RPMI8226 (cell line): ENCODE data around the gene BCL2L13.
A peak's percentile ranks its signal among the peaks of the same experiment; 100 is the strongest.
"Not testable (repeated sequence)": the region's sequence is repeated elsewhere in the genome, so short reads cannot be mapped to it uniquely, and the experiment has no call there.

Experiments
- DNase-seq: peaks from one replicate; pipeline ENCODE4 v3.0.0-alpha.2; 2015

BCL2L13 gene

DNA sequence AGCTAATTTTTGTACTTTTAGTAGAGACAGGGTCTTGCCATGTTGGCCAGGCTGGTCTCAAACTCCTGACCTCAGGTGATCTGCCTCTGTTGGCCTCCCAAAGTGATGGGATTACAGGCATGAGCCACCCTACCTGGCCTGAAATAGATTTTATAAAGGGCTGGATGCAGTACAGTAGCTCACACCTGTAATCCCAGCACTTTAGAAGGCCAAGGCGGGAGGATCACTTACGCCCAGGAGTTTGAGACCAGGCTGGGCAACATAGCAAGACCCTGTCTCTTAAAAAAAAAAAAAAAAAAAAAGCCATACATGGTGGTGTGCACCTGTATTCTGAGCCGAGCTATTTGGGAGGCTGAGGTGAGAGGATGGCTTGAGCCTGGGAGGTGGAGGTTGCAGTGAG is 59.7 kb downstream of the BCL2L13 start:
- DNase-seq: not testable (repeated sequence)

DNA sequence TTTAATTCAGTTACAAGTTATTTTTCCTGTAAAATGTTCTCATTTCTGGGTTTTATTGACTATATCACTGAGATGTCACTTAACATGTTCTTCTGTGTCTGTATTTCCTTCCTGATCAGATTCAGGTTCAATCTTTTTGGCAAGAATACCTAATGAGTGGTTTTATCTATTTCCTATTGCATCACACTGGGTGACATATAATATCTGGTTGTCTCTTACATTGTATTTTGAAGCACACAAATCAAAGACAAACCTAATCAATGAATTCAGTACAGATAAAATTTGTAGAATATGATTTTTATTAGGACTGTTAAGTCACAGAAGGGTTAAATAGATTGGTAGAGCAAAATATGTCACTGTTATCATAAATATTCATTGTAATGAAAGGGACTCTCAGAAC is 60.4 kb downstream of the BCL2L13 start:
- DNase-seq: no peak

DNA sequence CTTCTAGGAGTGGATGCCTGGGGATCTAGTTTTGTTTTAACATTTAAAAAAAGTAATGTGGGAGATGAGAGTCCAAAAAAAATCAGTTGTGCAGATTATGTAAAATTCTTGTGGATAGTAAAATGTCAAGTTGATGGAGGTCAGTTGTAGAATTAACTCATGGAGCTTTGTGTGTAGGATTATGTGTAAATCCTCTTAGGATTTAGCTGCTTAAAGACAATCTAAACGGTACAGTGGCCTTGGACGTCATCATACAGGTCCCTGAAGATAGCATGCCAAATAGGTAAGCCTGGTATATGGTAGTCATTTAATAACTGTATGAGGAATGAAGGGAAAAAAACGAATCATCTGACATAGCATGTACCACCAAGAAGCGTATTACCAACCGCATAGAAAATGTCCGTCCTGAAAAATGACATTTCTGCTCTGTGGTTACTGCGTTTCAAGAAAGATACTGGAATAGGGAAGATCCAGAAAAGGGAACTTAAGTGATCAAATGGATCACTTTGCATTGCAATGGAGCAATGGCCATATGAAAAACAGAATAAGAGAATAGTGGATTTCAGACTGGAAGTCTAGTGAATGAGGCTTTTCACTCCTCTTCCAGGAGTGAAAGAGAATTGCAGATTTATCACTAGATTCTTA is 61.3 kb downstream of the BCL2L13 start:
- no peak for DNase-seq

DNA sequence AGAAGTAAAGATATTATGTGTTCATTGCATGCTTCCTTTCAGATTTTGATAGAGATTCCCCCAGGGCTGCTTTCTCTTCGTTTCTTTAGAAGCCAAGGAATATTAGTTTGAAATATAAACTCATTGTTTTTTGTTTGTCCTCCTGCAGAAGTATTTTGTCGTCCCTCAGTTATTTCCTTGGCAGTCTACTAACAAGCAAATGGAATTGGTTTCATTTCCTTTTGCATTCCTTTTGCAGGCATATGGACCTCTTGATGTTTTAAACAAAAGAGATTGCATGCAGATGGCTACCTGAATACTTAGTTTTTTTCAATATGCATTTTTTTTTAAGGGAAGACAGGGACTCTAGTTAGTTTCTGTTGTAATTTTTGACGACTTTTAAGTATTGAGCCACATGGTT is 62.2 kb downstream of the BCL2L13 start:
- no peak for DNase-seq

DNA sequence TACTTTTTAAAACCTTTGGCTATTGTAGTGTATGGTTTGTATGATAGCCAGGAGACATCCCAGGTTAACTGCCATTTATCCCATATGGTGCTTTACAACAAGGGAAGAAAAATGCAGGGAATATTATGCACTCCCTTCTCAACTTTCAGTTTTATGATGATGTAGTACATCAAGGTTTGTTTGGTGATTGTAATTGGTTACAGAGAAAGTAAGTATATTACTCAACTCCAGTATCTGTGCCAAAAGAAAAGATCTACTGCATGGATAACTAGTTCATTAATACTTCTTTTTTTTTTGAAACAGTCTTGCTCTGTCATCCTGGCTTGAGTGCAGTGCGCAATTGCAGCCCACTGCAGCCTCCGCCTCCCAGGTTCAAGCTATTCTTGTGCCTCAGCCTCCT is 65.3 kb downstream of the BCL2L13 start:
- no peak for DNase-seq

DNA sequence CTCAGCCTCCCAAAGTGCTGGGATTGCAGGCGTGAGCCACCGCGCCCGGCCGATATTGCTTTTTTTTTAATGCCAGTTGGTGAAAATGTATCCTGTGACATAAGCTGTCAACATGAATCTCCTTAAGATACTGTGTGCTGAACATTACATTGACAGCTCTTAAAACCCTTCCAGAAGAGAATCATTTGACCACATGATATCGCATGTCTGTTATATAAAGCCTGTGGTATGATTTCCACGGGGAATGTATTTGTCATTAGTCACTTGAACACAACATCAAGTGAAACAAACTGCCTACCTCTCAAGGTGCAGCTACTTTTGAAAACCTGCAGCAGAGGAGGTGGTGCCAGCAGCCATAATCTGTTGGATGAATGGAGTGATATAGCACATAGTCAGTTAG is 67.0 kb downstream of the BCL2L13 start:
- no peak for DNase-seq

DNA sequence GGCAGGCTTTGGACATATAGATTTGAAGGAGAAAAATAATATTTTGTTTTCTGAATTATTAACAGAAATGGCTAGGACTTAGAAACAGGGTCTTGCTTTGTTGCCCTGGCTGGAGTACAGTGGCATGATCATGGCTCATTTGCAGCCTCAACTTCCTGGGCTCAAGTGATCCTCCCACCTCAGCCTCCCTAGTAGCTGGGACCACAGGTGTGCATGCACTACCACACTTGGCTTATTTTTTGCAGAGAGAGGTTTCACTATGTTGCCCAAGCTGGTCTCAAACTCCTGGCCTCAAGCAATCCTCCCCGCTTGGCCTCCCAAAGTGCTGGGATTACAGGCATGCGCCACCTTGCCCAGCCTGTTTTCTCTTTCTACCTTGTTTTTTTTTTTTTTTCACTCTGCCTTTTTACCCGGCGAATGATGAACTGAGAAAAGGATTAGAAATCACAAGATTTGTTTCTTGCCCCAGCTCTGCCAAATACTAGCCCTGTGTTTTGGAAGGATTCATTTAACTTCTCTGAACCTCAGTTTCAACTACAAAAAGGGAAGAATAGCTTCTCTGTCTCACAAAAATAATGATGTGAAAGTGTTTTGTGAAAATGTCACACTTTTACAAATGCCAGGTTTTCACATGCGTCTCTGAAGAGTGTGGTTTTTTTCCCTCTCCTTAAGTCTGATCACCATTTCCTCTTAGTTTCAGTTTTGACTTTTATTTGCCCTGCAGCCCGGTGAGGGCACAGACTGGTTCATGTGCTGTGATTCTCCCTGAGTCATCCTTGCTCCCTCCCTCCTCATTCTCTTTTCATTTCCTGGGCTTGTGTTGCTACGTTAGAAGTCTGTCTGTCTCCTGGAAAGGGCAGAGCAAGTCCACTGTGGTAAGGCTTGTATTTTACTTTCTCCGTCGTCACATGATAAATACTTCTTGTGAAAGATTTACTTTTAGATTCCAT is 67.7 kb downstream of the BCL2L13 start:
- DNase-seq: peak; percentile 60

DNA sequence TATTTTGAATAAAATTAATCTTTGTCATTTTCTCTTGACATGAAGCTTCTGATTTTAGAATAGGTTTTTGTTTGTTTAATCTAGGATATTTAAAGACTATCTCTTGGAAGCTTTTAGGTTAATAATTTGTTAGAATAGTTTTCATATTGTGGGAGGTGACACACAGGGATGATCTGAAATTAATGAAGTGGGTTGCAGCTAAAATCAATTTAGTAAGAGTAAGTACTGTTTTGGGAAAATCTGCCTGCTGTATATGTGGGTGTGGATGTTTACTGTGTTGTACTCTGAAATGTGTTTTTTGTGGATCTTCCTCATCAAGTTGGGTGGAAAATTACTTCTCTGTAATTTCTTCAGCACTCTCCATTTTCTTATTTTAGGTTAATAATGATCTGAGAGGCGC is 68.4 kb downstream of the BCL2L13 start:
- DNase-seq: no peak

DNA sequence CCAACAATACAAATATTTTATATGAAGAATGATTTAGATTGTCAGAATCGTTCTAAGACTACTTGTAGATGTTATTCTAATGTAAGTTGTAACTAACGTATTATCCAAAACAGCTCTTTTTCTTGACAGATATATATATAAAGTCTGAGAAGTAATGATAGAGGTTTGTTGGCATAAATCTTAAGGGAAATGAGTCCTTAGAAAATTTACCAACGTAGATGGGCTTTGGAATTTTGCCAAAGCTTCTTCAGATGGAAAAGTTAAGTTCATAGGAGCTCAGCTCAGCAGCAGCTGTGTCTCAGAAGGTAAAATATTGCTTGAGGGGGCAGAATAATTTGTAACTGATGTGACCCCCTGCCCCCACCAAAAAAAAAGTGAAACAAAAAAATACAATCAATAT is 69.0 kb downstream of the BCL2L13 start:
- no peak for DNase-seq

DNA sequence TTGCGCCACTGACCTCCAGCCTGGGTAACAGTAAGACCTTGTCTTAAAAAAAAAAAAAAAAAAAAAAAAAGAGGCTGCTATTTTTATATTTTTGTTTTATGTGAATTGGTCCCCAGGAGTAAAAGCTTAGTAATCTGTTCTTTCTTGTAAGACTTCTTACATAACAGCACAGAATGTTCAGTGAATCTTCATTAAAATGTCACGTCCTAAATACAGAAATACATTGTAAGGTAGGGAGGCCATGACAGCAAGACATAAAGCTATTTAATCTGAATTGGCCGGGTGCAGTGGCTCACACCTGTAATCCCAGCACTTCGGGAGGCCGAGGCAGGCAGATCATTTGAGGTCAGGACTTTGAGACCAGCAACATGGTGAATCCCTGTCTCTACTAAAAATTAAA is 71.5 kb downstream of the BCL2L13 start:
- no peak for DNase-seq

DNA sequence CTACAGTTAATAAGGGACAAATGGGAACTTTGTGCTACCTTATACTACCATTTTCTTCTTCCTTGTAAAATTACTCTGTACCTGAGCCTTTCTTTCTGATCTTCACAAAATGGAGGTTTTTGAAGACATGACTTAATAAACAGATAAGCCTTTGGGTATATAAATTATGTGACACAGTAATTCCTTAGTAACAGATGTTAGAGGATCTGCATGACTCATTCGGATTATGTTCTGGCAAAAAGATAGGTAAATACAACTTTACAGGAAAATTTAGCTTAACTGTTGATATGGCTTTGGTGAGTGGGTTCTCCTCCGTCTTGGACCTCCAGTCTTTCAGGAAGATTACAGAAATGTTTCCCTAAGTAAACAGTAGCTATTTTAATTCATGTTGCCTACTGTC is 73.9 kb downstream of the BCL2L13 start:
- no peak for DNase-seq

DNA sequence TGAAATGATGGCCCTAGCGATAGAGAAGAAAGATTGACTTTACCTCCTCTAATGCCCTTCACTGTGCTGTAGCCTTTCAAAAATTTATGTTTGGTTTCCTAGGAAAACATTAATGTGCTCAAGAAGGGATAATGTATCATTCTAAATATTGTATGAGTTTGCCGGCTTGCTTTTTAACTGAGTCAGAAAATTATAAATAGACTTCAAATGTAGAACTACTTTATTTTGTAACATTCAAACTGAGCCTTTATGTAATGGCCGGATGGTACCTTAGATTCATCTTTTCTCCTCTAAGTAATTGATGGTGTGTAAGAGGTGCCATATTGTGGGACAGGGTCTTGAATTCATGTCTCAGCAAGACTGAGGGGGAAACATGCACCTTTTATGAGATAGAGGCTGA is 78.0 kb downstream of the BCL2L13 start:
- no peak for DNase-seq

DNA sequence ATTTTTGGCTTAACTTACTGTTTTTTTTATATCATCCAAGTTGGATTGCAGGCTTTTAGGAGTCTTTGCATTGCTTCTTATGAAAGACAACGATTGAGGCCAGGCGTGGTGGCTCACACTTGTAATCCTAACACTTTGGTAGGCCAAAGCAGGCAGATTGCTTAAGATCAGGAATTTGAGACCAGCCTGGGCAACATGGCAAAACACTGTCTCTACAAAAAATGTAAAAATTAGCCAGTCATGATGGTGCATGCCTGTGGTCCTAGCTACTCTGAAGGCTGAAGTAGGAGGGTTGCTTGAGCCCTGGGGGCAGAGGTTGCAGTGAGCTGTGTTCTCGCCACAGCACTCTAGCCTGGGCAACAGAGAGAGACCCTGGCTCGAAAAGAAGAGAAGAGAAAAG is 79.2 kb downstream of the BCL2L13 start:
- no peak for DNase-seq

DNA sequence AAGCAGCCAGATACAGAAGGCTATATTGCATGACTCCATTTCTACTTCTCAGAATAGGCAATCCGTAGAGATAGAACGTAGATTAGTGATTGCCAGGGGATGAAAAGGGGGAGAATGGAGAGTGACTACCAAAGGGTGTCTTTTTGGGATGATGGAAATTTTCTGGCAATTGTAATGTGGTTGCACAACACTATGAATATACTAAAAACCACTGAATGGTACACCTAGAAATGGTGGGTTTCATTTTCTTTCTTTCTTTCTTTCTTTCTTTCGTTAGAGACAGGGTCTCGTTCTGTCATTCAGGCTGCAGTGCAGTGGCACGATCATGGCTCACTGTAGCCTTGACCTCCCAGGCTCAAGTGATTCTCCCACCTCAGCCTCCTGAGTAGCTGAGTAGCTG is 81.4 kb downstream of the BCL2L13 start:
- DNase-seq: no peak

DNA sequence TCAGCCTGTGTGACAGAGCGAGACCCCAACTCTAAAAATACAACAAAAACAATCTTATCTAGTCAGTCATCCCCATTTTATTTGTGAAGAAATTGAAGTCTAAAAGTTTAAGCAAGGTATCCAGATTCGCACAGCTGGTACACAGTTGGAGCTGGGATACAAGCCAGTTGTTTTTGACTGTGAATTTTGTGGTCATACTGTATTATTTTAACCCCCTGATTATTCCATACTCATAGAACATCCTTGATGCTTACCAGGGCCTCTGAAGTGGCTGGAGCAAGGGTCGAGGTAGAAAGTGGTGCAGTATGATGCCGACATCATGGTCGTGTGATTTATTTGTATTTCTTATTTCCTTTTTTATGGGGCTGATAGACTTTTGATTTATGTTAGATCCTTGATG is 85.7 kb downstream of the BCL2L13 start:
- DNase-seq: no peak

DNA sequence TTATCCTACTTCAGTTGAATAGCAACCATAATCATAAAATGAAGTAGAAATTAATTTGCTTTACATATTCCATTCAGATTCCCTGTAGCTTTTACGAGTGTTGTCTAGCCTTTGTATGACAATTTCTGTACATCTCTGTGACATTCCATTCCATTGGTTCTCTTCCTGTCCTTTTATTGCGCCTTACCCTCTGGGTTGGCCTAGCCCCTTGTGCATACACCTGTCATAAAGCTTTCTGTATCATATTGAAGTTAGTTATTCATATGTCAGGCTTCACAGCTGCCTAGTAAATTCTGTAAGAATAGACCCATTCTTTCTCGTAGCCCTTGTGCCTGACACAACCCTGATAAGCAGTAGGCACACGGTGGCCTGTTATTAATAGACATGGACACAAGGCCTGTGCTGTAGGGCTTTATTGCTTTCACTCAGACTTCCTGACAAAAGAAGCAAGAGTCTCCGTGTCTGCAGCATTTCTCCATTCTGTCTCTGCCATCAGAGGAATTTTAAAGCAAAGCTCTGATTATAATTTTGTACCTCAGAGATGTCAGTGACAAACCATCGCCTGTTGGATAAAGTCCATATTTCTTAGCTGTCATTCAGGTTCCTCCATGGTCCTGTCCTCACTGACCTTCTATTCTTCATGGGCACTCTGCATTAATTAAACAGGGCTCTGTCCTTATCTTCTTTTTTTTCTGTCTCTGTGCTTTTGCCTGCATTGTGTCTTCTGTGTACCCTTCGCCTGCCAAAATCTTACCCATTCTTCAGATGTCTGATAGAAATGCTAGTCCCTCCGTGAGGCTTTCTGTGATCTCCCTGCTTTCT is 86.3 kb downstream of the BCL2L13 start:
- DNase-seq: no peak

DNA sequence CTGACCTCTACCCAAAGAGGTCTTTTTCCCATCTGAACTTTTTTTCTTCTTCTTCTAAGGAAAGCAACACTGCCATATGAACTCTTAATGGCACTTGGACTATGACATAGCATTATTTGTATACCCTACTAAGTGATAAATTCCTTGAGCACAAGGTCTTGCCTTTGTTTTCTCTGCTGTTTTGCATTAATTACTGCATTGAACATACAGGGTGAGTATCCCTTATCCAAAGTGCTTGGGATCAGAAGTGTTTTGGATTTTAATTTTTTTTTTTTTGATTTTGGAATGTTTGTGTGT is 86.9 kb downstream of the BCL2L13 start:
- no peak for DNase-seq

DNA sequence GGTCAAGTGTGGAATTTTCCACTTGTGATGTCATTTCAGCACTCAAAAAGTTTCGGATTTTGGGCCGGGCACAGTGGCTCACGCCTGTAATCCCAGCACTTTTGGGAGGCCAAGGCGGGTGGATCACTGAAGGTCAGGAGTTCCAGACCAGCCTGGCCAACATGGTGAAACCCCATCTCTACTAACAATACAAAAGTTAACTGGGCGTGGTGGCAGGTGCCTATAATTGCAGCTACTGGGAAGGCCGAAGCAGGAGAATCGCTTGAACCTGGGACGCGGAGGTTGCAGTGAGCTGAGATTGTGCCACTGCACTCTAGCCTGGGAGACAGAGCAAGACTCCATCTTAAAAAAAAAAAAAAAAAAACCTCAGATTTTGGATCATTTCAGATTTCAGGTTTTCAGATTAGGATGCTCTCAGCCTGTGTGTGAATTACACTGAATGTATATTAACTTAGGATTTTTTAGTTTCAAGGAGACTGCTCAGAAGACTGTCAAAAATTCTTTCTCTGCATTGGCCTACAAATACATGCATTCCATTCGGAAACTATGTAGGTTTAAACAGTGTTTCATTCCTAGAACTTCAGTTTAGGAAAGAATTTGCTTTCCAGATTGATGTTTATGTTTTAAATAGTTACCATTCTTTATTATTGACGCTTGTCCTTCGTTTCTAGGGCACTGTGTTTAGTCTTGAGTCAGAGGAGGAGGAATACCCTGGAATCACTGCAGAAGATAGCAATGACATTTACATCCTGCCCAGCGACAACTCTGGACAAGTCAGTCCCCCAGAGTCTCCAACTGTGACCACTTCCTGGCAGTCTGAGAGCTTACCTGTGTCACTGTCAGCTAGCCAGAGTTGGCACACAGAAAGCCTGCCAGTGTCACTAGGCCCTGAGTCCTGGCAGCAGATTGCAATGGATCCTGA is 87.7 kb downstream of the BCL2L13 start:
- no peak for DNase-seq

DNA sequence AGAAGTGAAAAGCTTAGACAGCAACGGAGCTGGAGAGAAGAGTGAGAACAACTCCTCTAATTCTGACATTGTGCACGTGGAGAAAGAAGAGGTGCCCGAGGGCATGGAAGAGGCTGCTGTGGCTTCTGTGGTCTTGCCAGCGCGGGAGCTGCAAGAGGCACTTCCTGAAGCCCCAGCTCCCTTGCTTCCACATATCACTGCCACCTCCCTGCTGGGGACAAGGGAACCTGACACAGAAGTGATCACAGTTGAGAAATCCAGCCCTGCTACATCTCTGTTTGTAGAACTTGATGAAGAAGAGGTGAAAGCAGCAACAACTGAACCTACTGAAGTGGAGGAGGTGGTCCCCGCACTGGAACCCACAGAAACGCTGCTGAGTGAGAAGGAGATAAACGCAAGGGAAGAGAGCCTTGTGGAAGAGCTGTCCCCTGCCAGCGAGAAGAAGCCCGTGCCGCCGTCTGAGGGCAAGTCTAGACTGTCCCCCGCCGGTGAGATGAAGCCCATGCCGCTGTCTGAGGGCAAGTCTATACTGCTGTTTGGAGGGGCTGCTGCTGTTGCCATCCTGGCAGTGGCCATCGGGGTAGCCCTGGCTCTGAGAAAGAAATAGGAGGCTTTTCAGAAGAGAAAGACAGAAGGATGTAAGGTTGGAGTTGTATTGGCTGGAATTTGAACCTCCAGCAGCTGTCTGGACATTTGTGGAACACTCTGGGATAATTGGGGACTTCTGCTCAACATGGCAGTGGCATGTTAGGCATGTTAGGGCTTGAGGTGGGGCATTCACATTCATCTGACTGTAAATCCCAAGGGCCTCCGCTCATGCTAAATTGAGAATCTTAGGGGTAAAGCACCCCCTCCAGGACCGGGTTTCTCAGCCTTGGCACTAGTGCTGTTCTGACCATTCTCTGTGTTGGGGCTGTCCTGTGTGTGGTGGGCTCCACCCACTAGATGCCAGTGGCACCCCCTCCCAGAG is 88.7 kb downstream of the BCL2L13 start:
- DNase-seq: no peak

DNA sequence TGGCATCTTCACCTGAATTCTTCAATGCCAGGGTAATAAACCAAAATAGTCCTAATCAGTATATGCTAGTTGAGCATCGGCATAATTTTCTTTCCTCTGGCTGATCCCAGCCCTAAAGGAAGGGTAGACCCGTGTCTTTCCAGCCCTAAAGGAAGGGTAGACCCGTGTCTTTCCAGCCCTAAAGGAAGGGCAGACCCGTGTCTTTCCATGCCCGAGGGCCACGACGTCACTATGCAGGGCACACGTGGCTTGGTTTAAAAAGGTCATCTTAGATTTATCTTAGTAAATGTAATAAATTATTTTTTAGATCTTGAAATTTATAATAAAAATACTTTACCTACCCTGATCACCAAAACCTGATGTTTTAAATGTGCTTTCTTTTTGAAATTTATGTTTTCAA is 90.2 kb downstream of the BCL2L13 start:
- DNase-seq: no peak

DNA sequence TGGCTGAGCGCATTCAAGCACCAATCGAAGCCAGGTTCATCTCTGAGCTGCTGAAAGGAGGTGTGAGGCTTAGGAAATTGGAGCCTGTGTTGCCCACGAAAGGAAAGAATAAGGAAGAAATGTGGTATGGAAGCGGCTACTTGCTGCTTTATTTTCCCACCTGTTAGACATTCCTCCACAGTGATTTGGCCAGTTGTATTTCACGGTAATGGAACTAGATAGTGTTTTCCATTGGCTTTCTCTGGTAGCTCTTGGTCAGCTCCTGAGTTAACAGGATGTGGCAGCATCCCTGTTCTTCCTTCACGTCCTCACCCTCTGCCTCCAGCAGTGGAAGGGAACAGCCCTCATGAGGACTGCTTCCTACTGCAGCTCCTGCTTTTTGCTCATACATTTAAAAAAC is 91.0 kb downstream of the BCL2L13 start:
- no peak for DNase-seq
